GM23248 (cell line): ENCODE results near the gene APBB1IP. TPM values are rescaled to one million over a fixed set of nuclear protein-coding genes. Genes with fewer than 3 reads are reported as not detected.
"Not testable (repeated sequence)": the region's sequence is repeated elsewhere in the genome, so short reads cannot be mapped to it uniquely, and the experiment has no call there.

Experiments used
- DNase-seq: peaks from one replicate; pipeline ENCODE4 v3.0.0-alpha.2; 2015
- H2AFZ ChIP-seq: fragments of 200-600 bp; sonication (generic); 2 replicates; pipeline ENCODE4 v1.6.1; 2016; ENCODE audit warnings: antibody characterized with exemption
- H3F3A ChIP-seq: fragments of 200-600 bp; sonication (generic); 2 replicates; pipeline ENCODE4 v1.6.1; 2016; ENCODE audit warnings: mild to moderate bottlenecking, antibody characterized with exemption, mixed run types; ENCODE audit not compliant: insufficient read depth
- H3K27ac ChIP-seq: fragments of 200-600 bp; sonication (generic); 2 replicates; pipeline ENCODE4 v1.5.1; 2016; ENCODE audit warnings: mild to moderate bottlenecking
- H3K27me3 ChIP-seq: fragments of 200-600 bp; sonication (generic); replicated peaks from 2 replicates; pipeline ENCODE4 v1.6.1; 2016; ENCODE audit warnings: mild to moderate bottlenecking; ENCODE audit not compliant: insufficient read depth
- H3K36me3 ChIP-seq: fragments of 200-600 bp; sonication (generic); 2 replicates; pipeline ENCODE4 v1.6.1; 2016; ENCODE audit warnings: low read depth, mild to moderate bottlenecking
- H3K4me1 ChIP-seq: fragments of 200-600 bp; sonication (generic); 2 replicates; pipeline ENCODE4 v1.6.1; 2016; ENCODE audit warnings: mild to moderate bottlenecking; ENCODE audit not compliant: insufficient read depth
- H3K4me2 ChIP-seq: fragments of 200-600 bp; sonication (generic); one replicate; pipeline ENCODE4 v1.6.1; 2016; ENCODE audit warnings: mild to moderate bottlenecking; ENCODE audit not compliant: unreplicated experiment
- H3K4me3 ChIP-seq: fragments of 200-600 bp; sonication (generic); 2 replicates; pipeline ENCODE4 v1.5.1; 2016; ENCODE audit warnings: mild to moderate bottlenecking
- H3K79me2 ChIP-seq: fragments of 200-600 bp; sonication (generic); 2 replicates; pipeline ENCODE4 v1.6.1; 2016; ENCODE audit warnings: mild to moderate bottlenecking; ENCODE audit not compliant: insufficient read depth
- H3K9ac ChIP-seq: fragments of 200-600 bp; sonication (generic); 2 replicates; pipeline ENCODE4 v1.6.1; 2016; ENCODE audit warnings: mild to moderate bottlenecking
- H3K9me2 ChIP-seq: fragments of 200-600 bp; sonication (generic); 2 replicates; pipeline ENCODE4 v1.6.1; 2016; ENCODE audit warnings: mixed run types, mild to moderate bottlenecking, moderate library complexity; ENCODE audit not compliant: insufficient read depth
- H3K9me3 ChIP-seq: fragments of 200-600 bp; sonication (generic); one replicate; pipeline ENCODE4 v1.6.1; 2017; ENCODE audit warnings: low read depth
- H4K20me1 ChIP-seq: fragments of 200-600 bp; sonication (generic); 2 replicates; pipeline ENCODE4 v1.6.0; 2016; ENCODE audit not compliant: insufficient read depth
- EZH2 ChIP-seq: fragments of 200-600 bp; sonication (generic); IDR thresholded peaks from 2 replicates; pipeline ENCODE4 v1.6.1; 2018; ENCODE audit warnings: antibody characterized with exemption, mild to moderate bottlenecking; ENCODE audit not compliant: insufficient read depth, poor library complexity, severe bottlenecking
- EZH2phosphoT487 ChIP-seq: fragments of 200-600 bp; sonication (generic); IDR thresholded peaks from 2 replicates; pipeline ENCODE4 v1.6.1; 2018; ENCODE audit warnings: antibody characterized with exemption, moderate library complexity, mild to moderate bottlenecking, low read depth; ENCODE audit not compliant: insufficient read depth
- WGBS, 2 experiments: methylation state at CpG; one replicate each; pipeline ENCODE4 v1.1.6; 2015 to 2017; ENCODE audit warnings: low lambda C conversion rate in 2 of 2, low coverage in 1 of 2; ENCODE audit errors: missing lambda C conversion rate in 2 of 2; 5-methylcytosine and 5-hydroxymethylcytosine counted together
- in situ Hi-C: fragments of 300-500 bp; cut with MboI; formaldehyde crosslinking; loops from 2 replicates; pipeline ENCODE4 v1.15.0; 2020
- polyA plus RNA-seq: library from polyadenylated mRNA; unstranded; fragments of >200 nt; fragmentation: Nextera tagmentation; extraction: Ambion mirVana; gene quantifications from 2 replicates; pipeline ENCODE4 v1.2.1, GENCODE V29; 2016
- total RNA-seq: library from RNA; depleted of rRNA; stranded (reverse); fragments of >200 nt; shearing (Covaris generic); gene quantifications from 2 replicates; pipeline ENCODE4 v1.2.3, GENCODE V29; 2014; rRNA removed

The APBB1IP gene, protein sequence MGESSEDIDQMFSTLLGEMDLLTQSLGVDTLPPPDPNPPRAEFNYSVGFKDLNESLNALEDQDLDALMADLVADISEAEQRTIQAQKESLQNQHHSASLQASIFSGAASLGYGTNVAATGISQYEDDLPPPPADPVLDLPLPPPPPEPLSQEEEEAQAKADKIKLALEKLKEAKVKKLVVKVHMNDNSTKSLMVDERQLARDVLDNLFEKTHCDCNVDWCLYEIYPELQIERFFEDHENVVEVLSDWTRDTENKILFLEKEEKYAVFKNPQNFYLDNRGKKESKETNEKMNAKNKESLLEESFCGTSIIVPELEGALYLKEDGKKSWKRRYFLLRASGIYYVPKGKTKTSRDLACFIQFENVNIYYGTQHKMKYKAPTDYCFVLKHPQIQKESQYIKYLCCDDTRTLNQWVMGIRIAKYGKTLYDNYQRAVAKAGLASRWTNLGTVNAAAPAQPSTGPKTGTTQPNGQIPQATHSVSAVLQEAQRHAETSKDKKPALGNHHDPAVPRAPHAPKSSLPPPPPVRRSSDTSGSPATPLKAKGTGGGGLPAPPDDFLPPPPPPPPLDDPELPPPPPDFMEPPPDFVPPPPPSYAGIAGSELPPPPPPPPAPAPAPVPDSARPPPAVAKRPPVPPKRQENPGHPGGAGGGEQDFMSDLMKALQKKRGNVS
- total RNA-seq (7.3 and 9.4 TPM in 2 replicates), polyA plus RNA-seq (25.0 and 25.1 TPM in 2 replicates)

DNA sequence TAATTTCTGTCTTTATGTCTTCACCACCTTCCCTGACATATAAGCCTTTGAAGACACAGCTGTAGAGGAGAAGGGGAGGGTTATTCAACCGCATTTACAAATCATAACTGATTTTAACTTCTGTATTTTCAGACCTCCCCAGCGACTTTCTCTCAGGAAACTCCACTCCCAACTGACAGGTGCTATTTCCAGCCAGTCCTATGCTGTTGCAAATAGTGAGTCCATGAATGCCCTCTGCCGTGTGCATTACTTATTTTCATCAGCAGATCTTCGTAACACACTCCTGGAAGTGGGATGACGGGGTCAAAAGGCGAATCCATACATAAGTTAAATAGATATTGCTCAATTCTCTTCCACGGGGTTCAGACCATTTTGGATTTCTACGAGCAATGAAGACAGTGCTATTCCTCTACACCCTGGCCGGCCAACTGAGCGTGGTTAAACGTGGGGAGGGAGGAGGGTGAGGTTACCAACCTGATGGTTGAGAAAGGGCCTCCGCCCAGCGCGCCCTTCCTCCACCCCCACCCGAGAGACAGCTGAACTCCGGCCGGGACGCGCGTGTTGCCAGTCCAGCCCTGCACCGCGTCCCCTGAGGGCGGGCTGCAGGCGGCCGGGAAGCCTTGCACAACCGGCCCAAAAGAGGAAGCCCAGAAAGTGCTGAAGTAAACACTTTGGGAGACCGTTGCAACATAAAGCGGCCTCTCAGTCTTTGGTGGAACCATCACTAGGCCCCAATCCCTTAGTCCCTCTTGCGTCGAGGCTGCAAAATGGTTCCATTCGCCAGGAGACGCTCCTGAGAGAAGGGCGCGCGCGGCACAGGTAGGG is at the start of gene APBB1IP:
TSS of gene APBB1IP (plus strand) at position 705 of the 825 bp plus-strand sequence. CDS start 53,986 bp downstream, outside the sequence.
- peaks cover 30% of the 10 kb centered on the region for H3F3A ChIP-seq
- H2AFZ ChIP-seq, result peak within 1 kb of the TSS; percentile 89
- peaks cover 51% of the 10 kb centered on the region for H3K79me2 ChIP-seq
- peak within 1 kb of the TSS; percentile 76 for H3K4me3 ChIP-seq
- H3K4me1 ChIP-seq, result peaks cover 39% of the 10 kb centered on the region
- H3K27ac ChIP-seq, result peak within 1 kb of the TSS; percentile 87
- H3K27me3 ChIP-seq, result no peaks in the 10 kb centered on the region
- no peaks in the 10 kb centered on the region for H3K9me3 ChIP-seq
- H3K9ac ChIP-seq, result peak within 1 kb of the TSS; percentile 89
- no peaks in the 10 kb centered on the region for H3K36me3 ChIP-seq
- DNase-seq, result peak; percentile 91
- WGBS, 2 experiments, result 17 to 19% methylated on average over 36 of the region's 36 CpGs
- no peaks in the 10 kb centered on the region for H3K9me2 ChIP-seq
- in situ Hi-C loops, result no loop called here
- no peaks in the 10 kb centered on the region for H4K20me1 ChIP-seq
- TF ChIP-seq EZH2phosphoT487 (no peak), EZH2 (no peak)
- peak within 1 kb of the TSS; percentile 89 for H3K4me2 ChIP-seq

DNA sequence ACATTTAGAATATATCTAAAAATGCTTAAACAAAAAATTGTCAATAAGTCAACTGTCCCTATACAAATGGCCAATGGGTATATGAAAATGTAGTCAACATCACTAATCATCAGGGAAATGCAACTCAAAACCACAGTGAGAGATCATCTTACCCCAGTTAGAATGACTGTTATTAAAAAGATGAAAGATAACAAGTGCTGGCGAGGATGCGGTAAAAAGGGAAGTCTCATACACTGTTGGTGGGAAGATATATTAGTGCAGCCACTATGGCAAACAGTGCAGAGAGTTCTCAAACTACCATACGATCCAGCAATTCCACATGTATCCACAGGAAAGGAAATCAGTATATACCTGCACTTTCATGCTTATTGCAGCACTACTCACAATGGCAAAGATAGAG is 48.6 kb upstream of the APBB1IP start:
- no peak overlapping the region for H3K9ac ChIP-seq
- no peaks in the 10 kb centered on the region for H3K9me3 ChIP-seq
- no peaks in the 10 kb centered on the region for H3F3A ChIP-seq
- no peaks in the 10 kb centered on the region for H3K36me3 ChIP-seq
- no peak overlapping the region for H3K4me3 ChIP-seq
- WGBS, 2 experiments, result 86 to 89% methylated on average over 3 of the region's 3 CpGs
- H3K4me1 ChIP-seq, result no peaks in the 10 kb centered on the region
- H3K79me2 ChIP-seq, result no peaks in the 10 kb centered on the region
- no peaks in the 10 kb centered on the region for H3K9me2 ChIP-seq
- TF ChIP-seq EZH2, result no peak
- no peak for TF ChIP-seq EZH2phosphoT487
- no peak overlapping the region for H3K4me2 ChIP-seq
- no peak overlapping the region for H2AFZ ChIP-seq
- in situ Hi-C loops, result no loop called here
- H3K27ac ChIP-seq, result no peak overlapping the region
- no peaks in the 10 kb centered on the region for H4K20me1 ChIP-seq
- DNase-seq, result no peak
- H3K27me3 ChIP-seq, result no peaks in the 10 kb centered on the region

DNA sequence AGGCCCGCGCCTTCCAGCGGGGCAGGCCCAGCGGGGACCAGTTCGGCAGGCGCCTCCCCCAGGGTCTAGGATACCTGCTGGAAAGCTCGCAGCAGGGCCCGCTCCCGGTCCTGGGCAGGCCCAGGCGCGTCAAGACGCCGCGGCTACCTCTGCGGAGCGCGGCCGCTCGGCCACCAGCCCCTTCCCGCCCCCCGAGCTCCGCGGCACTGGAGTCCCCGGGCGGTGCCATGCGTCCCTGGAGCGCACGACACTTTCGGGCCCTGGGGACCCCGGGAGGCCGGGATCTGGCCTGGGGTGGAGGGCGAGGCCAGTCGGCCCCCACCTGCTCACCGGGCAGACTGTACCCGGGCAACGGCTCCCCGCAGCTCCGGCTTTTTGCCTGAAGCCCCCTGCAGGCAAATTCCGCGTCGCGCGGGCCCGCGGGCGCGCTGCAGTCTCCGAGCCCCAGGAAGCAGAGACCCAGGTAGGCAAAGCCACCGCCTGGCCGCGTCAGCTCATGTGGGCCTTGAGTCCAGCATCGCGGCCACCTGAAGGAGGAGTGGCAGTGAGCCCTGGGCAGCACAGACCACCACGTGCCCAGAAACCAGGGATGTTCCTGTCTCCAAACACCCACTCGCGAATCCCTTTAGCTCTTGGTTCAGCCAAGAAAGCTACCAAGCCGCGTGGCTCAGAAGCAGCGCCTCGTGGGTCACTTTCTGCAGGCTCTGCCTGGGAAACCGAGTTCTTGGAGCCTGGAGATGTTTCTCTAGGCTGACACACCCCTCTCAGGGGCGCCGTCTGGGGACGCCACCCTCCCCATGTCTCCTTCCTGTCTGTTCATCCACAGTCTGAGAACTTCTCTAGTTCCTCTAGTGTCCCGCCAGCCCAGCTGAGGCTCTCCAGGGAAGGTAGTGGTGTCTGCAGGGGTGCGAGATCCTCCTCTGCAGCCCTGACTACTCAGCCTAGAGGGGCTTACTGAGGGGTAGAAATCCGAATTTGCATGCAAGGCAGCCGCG is 46.1 kb upstream of the APBB1IP start:
- 39 to 44% methylated on average over 42 to 67 of the region's 69 CpGs for WGBS, 2 experiments
- in situ Hi-C loops, result no loop called here
- H3K27me3 ChIP-seq, result no peaks in the 10 kb centered on the region

DNA sequence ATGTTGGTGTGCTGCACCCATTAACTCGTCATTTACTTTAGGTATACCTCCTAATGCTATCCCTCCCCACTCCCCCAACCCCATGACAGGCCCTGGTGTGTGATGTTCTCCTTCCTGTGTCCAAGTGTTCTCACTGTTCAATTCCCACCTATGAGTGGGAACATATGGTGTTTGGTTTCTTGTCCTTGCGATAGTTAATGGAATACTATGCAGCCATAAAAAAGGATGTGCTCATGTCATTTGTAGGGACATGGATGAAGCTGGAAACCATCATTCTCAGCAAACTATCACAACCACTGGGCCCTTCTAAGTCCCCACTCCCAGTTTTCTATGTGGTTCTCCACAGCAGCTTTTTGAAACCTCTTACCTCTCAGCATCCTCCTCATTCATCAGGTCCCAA is 39.8 kb upstream of the APBB1IP start:
- H3K36me3 ChIP-seq, H3K79me2 ChIP-seq, H2AFZ ChIP-seq, DNase-seq, H4K20me1 ChIP-seq, H3K4me3 ChIP-seq, H3K4me2 ChIP-seq, H3K27ac ChIP-seq, H3K9me3 ChIP-seq, H3K27me3 ChIP-seq, in situ Hi-C loops, H3K4me1 ChIP-seq, H3K9ac ChIP-seq, H3F3A ChIP-seq, H3K9me2 ChIP-seq: not testable (repeated sequence)
- 85 to 86% methylated on average over 2 of the region's 2 CpGs for WGBS, 2 experiments

More for the DNA sequence above, 46.1 kb upstream of the APBB1IP start:
- H3K9me3 ChIP-seq, result no peaks in the 10 kb centered on the region
- no peak overlapping the region for H3K27ac ChIP-seq
- H3K79me2 ChIP-seq, result no peaks in the 10 kb centered on the region
- H3K4me1 ChIP-seq, result no peaks in the 10 kb centered on the region
- no peak overlapping the region for H3K9ac ChIP-seq
- H3K36me3 ChIP-seq, result no peaks in the 10 kb centered on the region
- no peaks in the 10 kb centered on the region for H3K9me2 ChIP-seq
- H4K20me1 ChIP-seq, result no peaks in the 10 kb centered on the region
- no peak overlapping the region for H3K4me2 ChIP-seq
- no peak overlapping the region for H3K4me3 ChIP-seq
- no peak overlapping the region for H2AFZ ChIP-seq
- DNase-seq, result no peak
- H3F3A ChIP-seq, result no peaks in the 10 kb centered on the region
- TF ChIP-seq EZH2 (no peak), EZH2phosphoT487 (no peak)
